NCI-H2029 treated with DMSO at 0.1 percent for 48 hours (cell line): ENCODE data around the gene CHI3L1.

Experiments used
- DNase-seq: peaks from one replicate; lab custom pipeline; 2025; lab: John Stamatoyannopoulos, UW

Gene CHI3L1

DNA sequence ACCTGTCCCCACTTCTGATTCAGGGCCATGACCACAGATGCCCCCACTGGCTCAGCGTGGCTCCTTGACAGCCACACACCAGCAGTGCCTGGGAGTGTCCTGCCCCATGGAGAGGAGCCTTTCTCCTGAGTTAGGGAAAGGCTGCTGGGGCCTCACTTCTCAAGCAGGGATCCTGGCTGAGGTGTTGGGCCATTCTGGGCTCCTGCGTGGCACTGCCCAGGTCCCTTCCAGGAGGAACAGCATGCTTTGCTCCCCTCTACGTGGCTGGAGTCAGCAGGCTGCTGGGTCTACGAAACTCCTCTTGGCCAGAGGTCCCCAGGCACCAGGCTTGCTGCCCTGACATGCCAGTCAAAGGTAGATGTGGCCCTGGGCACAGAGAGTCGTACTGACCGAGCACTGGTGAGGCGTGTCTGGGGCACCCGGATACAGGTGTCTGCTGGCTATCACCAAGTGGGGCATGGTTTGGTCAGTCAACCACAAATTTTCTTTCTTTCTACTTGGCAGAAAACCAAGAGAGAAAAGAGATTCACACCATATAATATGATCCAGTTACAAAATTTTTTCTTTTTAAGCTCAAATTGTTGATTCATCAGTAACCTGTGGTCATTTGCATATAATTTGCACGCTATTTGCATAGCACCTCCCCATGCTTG is 54.8 kb downstream of the CHI3L1 start:
- DNase-seq: no peak

DNA sequence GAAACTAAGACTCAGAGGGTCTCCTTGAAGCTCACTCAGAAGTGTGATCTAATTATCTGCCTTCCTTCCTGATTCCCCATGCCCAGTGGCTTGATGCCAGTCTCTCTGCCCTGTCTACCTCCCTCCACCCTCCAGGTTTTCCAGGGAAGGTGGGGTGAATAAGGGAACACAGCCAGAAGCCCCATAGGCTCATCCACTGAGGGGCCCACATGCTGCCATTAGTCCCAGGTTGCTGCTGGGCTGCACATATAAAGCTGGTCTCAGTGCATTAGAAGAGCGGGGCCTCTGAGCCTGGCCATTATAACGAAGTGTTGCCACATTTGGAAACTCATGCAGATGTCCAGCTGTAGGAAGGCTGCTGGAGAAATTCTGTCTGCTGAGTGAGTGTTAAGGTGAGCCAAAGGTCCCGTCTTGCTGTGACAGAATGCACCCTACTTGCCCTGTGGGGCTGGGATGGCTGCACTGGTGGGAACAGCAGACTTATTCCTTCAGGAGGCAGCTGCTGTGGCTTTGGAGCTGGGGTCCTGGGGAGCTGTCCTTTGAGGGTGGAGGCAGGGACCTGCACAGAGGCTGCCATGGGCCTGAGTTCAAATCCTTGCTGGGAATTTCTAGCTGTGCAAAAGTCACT is 56.0 kb downstream of the CHI3L1 start:
- DNase-seq: no peak

DNA sequence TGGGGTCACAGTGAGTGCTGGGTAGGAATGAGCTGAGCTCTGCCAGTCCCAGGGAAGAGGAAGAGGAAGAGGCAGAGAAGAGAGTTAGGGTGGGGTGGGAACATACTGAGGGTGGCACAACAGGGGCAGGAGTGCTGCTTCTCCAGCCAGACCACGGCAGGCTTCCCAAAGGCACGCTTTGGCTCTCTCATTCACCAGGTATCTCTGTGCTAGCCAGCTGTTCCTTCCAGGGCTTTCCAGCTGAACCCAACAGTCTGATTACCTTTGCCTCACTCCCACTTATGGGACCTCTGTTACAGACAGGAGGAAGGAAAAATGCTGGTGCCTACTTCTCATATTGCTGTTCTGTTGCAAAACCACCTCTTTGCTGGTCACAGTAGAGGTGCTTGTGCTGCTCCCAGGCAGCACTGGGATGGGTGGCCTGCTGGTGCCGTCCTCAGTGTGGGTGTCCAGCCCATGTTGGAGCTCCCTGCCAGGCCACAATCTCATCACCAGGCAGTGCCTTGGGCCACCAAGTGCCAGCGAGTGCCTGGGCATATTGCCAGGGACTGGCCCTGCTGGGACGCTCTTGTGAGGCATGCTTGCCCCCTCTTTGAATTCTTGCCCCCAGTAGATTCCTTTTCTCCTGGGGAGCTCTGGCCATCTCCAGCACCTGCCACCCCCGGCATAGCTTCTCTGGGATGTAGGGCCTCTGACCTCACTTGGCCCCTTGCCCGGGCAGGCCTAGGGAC is 56.8 kb downstream of the CHI3L1 start:
- no peak for DNase-seq
